HEK293 (cell line): ENCODE results near the gene TOM1L2.

Source experiments
- GLIS1 ChIP-seq: fragments of 450-650 bp; formaldehyde crosslinking; IDR thresholded peaks from 2 replicates; pipeline ENCODE4 v1.5.1; 2016; ENCODE audit warnings: missing biosample characterization, missing genetic modification characterization
- SP7 ChIP-seq: fragments of 450-650 bp; formaldehyde crosslinking; IDR thresholded peaks from 2 replicates; pipeline ENCODE4 v1.5.1; 2016; ENCODE audit warnings: missing biosample characterization, missing genetic modification characterization
- WT1 ChIP-seq: fragments of 450-650 bp; formaldehyde crosslinking; IDR thresholded peaks from 2 replicates; pipeline ENCODE4 v1.5.1; 2016; ENCODE audit warnings: missing biosample characterization, missing genetic modification characterization
- ZBTB17 ChIP-seq: fragments of 450-650 bp; formaldehyde crosslinking; IDR thresholded peaks from 2 replicates; pipeline ENCODE4 v1.5.1; 2016; ENCODE audit warnings: missing biosample characterization, missing genetic modification characterization
- ZBTB20 ChIP-seq: fragments of 450-650 bp; formaldehyde crosslinking; IDR thresholded peaks from 2 replicates; pipeline ENCODE4 v1.5.1; 2016; ENCODE audit warnings: missing biosample characterization, missing genetic modification characterization
- ZFP3 ChIP-seq: fragments of 450-650 bp; formaldehyde crosslinking; IDR thresholded peaks from 2 replicates; pipeline ENCODE4 v1.5.1; 2016; ENCODE audit warnings: low read depth, missing biosample characterization, missing genetic modification characterization
- ZFP37 ChIP-seq: fragments of 450-650 bp; formaldehyde crosslinking; IDR thresholded peaks from 2 replicates; pipeline ENCODE4 v1.5.1; 2016; ENCODE audit warnings: missing biosample characterization, missing genetic modification characterization
- ZNF2 ChIP-seq: fragments of 450-650 bp; formaldehyde crosslinking; IDR thresholded peaks from 2 replicates; pipeline ENCODE4 v1.5.1; 2016; ENCODE audit warnings: missing biosample characterization, missing genetic modification characterization
- ZNF302 ChIP-seq: fragments of 450-650 bp; formaldehyde crosslinking; IDR thresholded peaks from 2 replicates; pipeline ENCODE4 v1.5.1; 2016; ENCODE audit warnings: missing biosample characterization, missing genetic modification characterization, low read depth
- ZNF394 ChIP-seq: fragments of 450-650 bp; formaldehyde crosslinking; IDR thresholded peaks from 2 replicates; pipeline ENCODE4 v1.5.1; 2016; ENCODE audit warnings: missing biosample characterization, missing genetic modification characterization, mild to moderate bottlenecking, moderate library complexity, borderline replicate concordance
- ZNF514 ChIP-seq: fragments of 450-650 bp; formaldehyde crosslinking; IDR thresholded peaks from 2 replicates; pipeline ENCODE4 v1.5.1; 2016; ENCODE audit warnings: missing biosample characterization, missing genetic modification characterization
- ZNF610 ChIP-seq: fragments of 450-650 bp; formaldehyde crosslinking; IDR thresholded peaks from 2 replicates; pipeline ENCODE4 v1.5.1; 2016; ENCODE audit warnings: missing biosample characterization, missing genetic modification characterization, borderline replicate concordance
- ZNF623 ChIP-seq: fragments of 450-650 bp; formaldehyde crosslinking; IDR thresholded peaks from 2 replicates; pipeline ENCODE4 v1.5.1; 2016; ENCODE audit warnings: missing biosample characterization, missing genetic modification characterization
- ZNF624 ChIP-seq: fragments of 450-650 bp; formaldehyde crosslinking; IDR thresholded peaks from 2 replicates; pipeline ENCODE4 v1.5.1; 2017; ENCODE audit warnings: missing biosample characterization, missing genetic modification characterization
- ZNF629 ChIP-seq: fragments of 450-650 bp; formaldehyde crosslinking; IDR thresholded peaks from 2 replicates; pipeline ENCODE4 v1.5.1; 2017; ENCODE audit warnings: missing biosample characterization, missing genetic modification characterization
- ZNF654 ChIP-seq: fragments of 450-650 bp; formaldehyde crosslinking; IDR thresholded peaks from 2 replicates; pipeline ENCODE4 v1.5.1; 2016; ENCODE audit warnings: low read depth, missing biosample characterization, missing genetic modification characterization
- ZNF658 ChIP-seq: fragments of 450-650 bp; formaldehyde crosslinking; IDR thresholded peaks from 2 replicates; pipeline ENCODE4; 2016; ENCODE audit warnings: missing biosample characterization, missing genetic modification characterization
- ZNF701 ChIP-seq: fragments of 450-650 bp; formaldehyde crosslinking; IDR thresholded peaks from 2 replicates; pipeline ENCODE4 v1.5.1; 2016; ENCODE audit warnings: missing biosample characterization, missing genetic modification characterization
- ZNF747 ChIP-seq: fragments of 450-650 bp; formaldehyde crosslinking; IDR thresholded peaks from 2 replicates; pipeline ENCODE4 v1.5.1; 2016; ENCODE audit warnings: missing biosample characterization, missing genetic modification characterization
- ZNF777 ChIP-seq: fragments of 450-650 bp; formaldehyde crosslinking; IDR thresholded peaks from 2 replicates; pipeline ENCODE4 v1.5.1; 2017; ENCODE audit warnings: missing biosample characterization, missing genetic modification characterization, borderline replicate concordance
- ZNF792 ChIP-seq: fragments of 450-650 bp; formaldehyde crosslinking; IDR thresholded peaks from 2 replicates; pipeline ENCODE4 v1.5.1; 2016; ENCODE audit warnings: missing biosample characterization, missing genetic modification characterization
- TF ChIP-seq, protein P1 (sequence below): fragments of 450-650 bp; formaldehyde crosslinking; IDR thresholded peaks from 2 replicates; pipeline ENCODE4 v1.5.0; 2017; ENCODE audit warnings: missing biosample characterization, missing genetic modification characterization, borderline replicate concordance
- TF ChIP-seq, protein P2 (sequence below): IDR thresholded peaks from 2 replicates; pipeline ENCODE4 v1.6.1; 2011; ENCODE audit warnings: mild to moderate bottlenecking, low read depth, low read length, borderline replicate concordance
- TF ChIP-seq, protein P3 (sequence below): sonication (generic); formaldehyde crosslinking; IDR thresholded peaks from 2 replicates; pipeline ENCODE4 v1.8.1; 2022; ENCODE audit warnings: mild to moderate bottlenecking, moderate library complexity, missing genetic modification reagents
- TF ChIP-seq, protein P4 (sequence below): fragments of 450-650 bp; formaldehyde crosslinking; IDR thresholded peaks from 2 replicates; pipeline ENCODE4 v1.5.1; 2017; ENCODE audit warnings: missing biosample characterization, missing genetic modification characterization
- TF ChIP-seq, protein P5 (sequence below): fragments of 450-650 bp; formaldehyde crosslinking; IDR thresholded peaks from 2 replicates; pipeline ENCODE4 v1.5.1; 2016; ENCODE audit warnings: missing biosample characterization, missing genetic modification characterization
- TF ChIP-seq, protein P6 (sequence below): fragments of 450-650 bp; formaldehyde crosslinking; conservative IDR thresholded peaks from 2 replicates; pipeline ENCODE4 v1.5.1; 2016; ENCODE audit warnings: low read depth, missing biosample characterization, missing genetic modification characterization

TOM1L2 gene

DNA sequence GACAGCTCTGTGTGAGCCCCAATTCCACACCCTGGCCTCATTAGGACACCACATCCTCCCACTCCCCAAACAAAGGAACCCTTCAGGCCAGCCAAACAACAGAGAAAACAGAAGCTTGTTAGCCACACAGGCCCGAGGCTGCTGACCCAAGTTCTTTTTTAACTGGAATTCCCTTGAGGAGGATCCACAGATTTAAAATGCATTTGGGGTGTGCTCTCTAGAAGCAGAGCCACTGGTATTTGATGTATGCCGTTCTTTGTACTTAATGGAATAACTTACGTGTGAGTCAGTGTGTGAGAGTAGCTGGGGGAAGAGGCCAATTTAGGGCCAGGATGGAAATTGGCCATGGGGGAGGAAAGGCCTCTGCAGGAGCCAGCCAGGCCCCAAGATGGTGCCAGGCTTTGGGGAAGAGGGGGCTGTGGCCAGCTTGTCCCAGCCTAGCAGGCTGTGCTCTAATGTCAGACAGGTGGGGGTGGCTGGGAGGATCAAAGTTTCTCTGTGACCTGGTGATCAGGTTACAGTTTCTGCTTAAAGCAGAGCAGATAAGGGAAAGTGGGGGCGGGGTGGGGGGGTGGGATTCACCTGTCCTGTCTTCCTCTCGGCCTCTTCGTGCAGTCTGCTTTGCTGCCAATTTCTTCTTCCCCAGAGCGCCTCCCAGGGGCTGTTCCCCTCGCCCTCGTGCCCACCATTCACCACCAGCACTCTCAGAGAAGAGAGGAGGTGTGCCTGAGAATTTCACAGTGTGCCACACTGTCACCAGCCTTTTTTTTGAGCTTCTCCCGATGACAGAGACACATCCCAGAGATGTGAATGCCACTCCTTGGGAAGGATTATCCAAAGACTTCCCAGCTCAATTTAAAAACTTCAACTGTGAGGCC is 50.8 kb downstream of the TOM1L2 start (continued):
- no peak for TF ChIP-seq ZNF514 (tag by site-specific recombination)
- TF ChIP-seq, protein P1, sequence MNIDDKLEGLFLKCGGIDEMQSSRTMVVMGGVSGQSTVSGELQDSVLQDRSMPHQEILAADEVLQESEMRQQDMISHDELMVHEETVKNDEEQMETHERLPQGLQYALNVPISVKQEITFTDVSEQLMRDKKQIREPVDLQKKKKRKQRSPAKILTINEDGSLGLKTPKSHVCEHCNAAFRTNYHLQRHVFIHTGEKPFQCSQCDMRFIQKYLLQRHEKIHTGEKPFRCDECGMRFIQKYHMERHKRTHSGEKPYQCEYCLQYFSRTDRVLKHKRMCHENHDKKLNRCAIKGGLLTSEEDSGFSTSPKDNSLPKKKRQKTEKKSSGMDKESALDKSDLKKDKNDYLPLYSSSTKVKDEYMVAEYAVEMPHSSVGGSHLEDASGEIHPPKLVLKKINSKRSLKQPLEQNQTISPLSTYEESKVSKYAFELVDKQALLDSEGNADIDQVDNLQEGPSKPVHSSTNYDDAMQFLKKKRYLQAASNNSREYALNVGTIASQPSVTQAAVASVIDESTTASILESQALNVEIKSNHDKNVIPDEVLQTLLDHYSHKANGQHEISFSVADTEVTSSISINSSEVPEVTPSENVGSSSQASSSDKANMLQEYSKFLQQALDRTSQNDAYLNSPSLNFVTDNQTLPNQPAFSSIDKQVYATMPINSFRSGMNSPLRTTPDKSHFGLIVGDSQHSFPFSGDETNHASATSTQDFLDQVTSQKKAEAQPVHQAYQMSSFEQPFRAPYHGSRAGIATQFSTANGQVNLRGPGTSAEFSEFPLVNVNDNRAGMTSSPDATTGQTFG: no peak
- TF ChIP-seq, protein P2, sequence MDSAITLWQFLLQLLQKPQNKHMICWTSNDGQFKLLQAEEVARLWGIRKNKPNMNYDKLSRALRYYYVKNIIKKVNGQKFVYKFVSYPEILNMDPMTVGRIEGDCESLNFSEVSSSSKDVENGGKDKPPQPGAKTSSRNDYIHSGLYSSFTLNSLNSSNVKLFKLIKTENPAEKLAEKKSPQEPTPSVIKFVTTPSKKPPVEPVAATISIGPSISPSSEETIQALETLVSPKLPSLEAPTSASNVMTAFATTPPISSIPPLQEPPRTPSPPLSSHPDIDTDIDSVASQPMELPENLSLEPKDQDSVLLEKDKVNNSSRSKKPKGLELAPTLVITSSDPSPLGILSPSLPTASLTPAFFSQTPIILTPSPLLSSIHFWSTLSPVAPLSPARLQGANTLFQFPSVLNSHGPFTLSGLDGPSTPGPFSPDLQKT: no peak
- TF ChIP-seq WT1 (tag by site-specific recombination): peak; percentile 48; the same call in 1 of the 2 replicates
- TF ChIP-seq ZNF302 (tag by site-specific recombination): no peak
- TF ChIP-seq, protein P3, sequence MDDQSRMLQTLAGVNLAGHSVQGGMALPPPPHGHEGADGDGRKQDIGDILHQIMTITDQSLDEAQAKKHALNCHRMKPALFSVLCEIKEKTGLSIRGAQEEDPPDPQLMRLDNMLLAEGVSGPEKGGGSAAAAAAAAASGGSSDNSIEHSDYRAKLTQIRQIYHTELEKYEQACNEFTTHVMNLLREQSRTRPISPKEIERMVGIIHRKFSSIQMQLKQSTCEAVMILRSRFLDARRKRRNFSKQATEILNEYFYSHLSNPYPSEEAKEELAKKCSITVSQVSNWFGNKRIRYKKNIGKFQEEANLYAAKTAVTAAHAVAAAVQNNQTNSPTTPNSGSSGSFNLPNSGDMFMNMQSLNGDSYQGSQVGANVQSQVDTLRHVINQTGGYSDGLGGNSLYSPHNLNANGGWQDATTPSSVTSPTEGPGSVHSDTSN (CRISPR knock-in tag): no peak
- TF ChIP-seq ZNF777 (tag by site-specific recombination): no peak
- TF ChIP-seq ZFP3 (tag by site-specific recombination): no peak
- TF ChIP-seq ZNF747 (tag by site-specific recombination): no peak
- no peak for TF ChIP-seq ZNF610 (tag by site-specific recombination)
- TF ChIP-seq GLIS1 (tag by site-specific recombination): peak; percentile 94
- TF ChIP-seq, protein P4, sequence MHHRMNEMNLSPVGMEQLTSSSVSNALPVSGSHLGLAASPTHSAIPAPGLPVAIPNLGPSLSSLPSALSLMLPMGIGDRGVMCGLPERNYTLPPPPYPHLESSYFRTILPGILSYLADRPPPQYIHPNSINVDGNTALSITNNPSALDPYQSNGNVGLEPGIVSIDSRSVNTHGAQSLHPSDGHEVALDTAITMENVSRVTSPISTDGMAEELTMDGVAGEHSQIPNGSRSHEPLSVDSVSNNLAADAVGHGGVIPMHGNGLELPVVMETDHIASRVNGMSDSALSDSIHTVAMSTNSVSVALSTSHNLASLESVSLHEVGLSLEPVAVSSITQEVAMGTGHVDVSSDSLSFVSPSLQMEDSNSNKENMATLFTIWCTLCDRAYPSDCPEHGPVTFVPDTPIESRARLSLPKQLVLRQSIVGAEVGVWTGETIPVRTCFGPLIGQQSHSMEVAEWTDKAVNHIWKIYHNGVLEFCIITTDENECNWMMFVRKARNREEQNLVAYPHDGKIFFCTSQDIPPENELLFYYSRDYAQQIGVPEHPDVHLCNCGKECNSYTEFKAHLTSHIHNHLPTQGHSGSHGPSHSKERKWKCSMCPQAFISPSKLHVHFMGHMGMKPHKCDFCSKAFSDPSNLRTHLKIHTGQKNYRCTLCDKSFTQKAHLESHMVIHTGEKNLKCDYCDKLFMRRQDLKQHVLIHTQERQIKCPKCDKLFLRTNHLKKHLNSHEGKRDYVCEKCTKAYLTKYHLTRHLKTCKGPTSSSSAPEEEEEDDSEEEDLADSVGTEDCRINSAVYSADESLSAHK (tag by site-specific recombination): 0 out of 2 replicates have a peak, but pooled peaks have one; percentile 11
- TF ChIP-seq, protein P5, sequence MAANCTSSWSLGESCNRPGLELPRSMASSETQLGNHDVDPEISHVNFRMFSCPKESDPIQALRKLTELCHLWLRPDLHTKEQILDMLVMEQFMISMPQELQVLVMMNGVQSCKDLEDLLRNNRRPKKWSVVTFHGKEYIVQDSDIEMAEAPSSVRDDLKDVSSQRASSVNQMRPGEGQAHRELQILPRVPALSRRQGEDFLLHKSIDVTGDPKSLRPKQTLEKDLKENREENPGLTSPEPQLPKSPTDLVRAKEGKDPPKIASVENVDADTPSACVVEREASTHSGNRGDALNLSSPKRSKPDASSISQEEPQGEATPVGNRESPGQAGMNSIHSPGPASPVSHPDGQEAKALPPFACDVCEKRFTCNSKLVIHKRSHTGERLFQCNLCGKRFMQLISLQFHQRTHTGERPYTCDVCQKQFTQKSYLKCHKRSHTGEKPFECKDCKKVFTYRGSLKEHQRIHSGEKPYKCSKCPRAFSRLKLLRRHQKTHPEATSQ (tag by site-specific recombination): no peak
- no peak for TF ChIP-seq ZNF654
- TF ChIP-seq ZNF658 (tag by site-specific recombination): no peak
- TF ChIP-seq ZNF624 (tag by site-specific recombination): no peak
- no peak for TF ChIP-seq ZBTB17 (tag by site-specific recombination)
- TF ChIP-seq ZNF701 (tag by site-specific recombination): peak; percentile 83; the same call in 1 of the 2 replicates
- TF ChIP-seq ZNF2: no peak
- TF ChIP-seq ZNF629 (tag by site-specific recombination): 0 out of 2 replicates have a peak, but pooled peaks have one; percentile 57
- no peak for TF ChIP-seq ZFP37
- TF ChIP-seq ZNF394: peak; percentile 98
- TF ChIP-seq, protein P6, sequence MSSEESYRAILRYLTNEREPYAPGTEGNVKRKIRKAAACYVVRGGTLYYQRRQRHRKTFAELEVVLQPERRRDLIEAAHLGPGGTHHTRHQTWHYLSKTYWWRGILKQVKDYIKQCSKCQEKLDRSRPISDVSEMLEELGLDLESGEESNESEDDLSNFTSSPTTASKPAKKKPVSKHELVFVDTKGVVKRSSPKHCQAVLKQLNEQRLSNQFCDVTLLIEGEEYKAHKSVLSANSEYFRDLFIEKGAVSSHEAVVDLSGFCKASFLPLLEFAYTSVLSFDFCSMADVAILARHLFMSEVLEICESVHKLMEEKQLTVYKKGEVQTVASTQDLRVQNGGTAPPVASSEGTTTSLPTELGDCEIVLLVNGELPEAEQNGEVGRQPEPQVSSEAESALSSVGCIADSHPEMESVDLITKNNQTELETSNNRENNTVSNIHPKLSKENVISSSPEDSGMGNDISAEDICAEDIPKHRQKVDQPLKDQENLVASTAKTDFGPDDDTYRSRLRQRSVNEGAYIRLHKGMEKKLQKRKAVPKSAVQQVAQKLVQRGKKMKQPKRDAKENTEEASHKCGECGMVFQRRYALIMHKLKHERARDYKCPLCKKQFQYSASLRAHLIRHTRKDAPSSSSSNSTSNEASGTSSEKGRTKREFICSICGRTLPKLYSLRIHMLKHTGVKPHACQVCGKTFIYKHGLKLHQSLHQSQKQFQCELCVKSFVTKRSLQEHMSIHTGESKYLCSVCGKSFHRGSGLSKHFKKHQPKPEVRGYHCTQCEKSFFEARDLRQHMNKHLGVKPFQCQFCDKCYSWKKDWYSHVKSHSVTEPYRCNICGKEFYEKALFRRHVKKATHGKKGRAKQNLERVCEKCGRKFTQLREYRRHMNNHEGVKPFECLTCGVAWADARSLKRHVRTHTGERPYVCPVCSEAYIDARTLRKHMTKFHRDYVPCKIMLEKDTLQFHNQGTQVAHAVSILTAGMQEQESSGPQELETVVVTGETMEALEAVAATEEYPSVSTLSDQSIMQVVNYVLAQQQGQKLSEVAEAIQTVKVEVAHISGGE (tag by site-specific recombination): no peak
- TF ChIP-seq ZNF623 (tag by site-specific recombination): no peak
- no peak for TF ChIP-seq ZBTB20 (tag by site-specific recombination)
- TF ChIP-seq ZNF792: no peak
- TF ChIP-seq SP7 (tag by site-specific recombination): peak; percentile 74
